Spleen (tissue), 7 donors: ENCODE measurements around the gene LRRC28.

Source experiments
- CTCF ChIP-seq, 11 experiments: fragments of 200-600 bp in 7 of 11; fragments of 450-650 bp in 4 of 11; sonication (generic) in 4 of 11; IDR thresholded peaks in 8 of 11; conservative IDR thresholded peaks in 3 of 11; 1 replicate in 7 of 11; 2 replicates in 4 of 11; pipeline versions ENCODE4 v1.4.0 to v1.8.0; 2016 to 2021; ENCODE audit warnings: antibody characterized with exemption in 11 of 11, inconsistent platforms in 4 of 11, mild to moderate bottlenecking in 1 of 11
- POLR2A ChIP-seq, 3 donors: fragments of 450-650 bp; IDR thresholded peaks; one replicate each; pipeline ENCODE4 v1.5.1; 2017; ENCODE audit warnings: antibody characterized with exemption in 3 of 3, mild to moderate bottlenecking in 1 of 3
- POLR2AphosphoS5 ChIP-seq, 3 donors: sonication (generic); formaldehyde crosslinking; IDR thresholded peaks; one replicate each; pipeline ENCODE4 v1.5.1; 2017; ENCODE audit warnings: antibody characterized with exemption in 3 of 3
- donor health status: DM: no; HTN: no; CAD: no; lungs with moderate emphysema.
- donor health status: DM: no; HTN: no; CAD: no.
- donor health status: DM: no; HTN: no; CAD: no.

DNA sequence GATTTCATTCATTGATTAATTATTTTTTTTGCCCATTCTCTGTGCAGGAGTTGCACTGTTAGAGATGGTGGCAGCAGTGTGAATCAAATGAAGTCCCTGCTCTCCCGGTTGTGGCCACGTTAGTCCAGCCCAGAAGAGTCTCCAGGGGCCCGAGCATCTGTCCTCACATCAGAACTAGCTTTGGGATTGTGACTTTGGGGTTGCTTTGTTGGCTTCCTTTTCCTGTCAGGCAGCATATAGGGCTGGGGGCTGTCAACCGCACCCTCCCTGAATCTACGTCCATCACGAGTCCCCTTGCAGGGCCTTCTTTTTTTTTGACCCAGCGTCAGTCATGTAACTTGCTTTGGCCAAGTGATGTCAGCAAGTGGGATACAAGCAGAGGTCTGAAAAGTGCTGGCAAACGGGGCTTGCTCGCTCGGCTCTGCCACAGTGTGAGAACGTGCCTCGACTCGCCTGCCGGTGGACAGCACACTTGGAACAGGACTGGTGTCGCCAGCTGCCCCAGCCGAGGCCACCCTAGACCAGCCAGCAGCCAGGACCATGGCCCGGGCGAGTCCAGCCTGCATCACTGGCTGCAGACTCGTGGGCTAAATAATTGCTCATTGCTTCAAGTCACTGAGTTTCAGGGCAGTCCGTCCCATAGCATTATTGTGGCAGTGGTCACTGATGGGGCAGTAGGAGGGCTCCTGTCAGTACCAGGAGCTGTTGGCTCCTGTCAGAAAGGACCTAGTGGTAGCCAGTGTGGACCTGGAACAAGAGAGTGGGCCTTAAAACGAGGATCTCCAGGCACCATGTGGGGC is 162.9 kb downstream of the LRRC28 start:
- TF ChIP-seq CTCF (IDR thresholded peaks at IDR 0.05 in 8 of 11, conservative IDR thresholded peaks at IDR 0.05 in 3 of 11) (no peak), POLR2A (IDR thresholded peaks at IDR 0.05) (no peak), POLR2AphosphoS5 (IDR thresholded peaks at IDR 0.05) (no peak)
